Transverse colon (tissue), 4 donors: ENCODE results near the gene ABHD6.

ENCODE experiments used
- EP300 ChIP-seq: sonication (generic); formaldehyde crosslinking; IDR thresholded peaks from one replicate; pipeline ENCODE4 v1.6.1; 2017; ENCODE audit warnings: antibody characterized with exemption, low read depth
- POLR2A ChIP-seq: fragments of 450-650 bp; IDR thresholded peaks from one replicate; pipeline ENCODE4 v1.6.1; 2016; ENCODE audit warnings: antibody characterized with exemption, mild to moderate bottlenecking, moderate library complexity
- POLR2AphosphoS5 ChIP-seq, 3 donors: sonication (generic); formaldehyde crosslinking; IDR thresholded peaks; one replicate each; pipeline ENCODE4 v1.6.1; 2016; ENCODE audit warnings: antibody characterized with exemption in 3 of 3
- TF ChIP-seq, protein P1 (sequence below), 5 experiments: fragments of 200-600 bp in 3 of 5; fragments of 450-650 bp in 2 of 5; sonication (generic) in 3 of 5; IDR thresholded peaks; 1 replicate in 2 of 5; 2 replicates in 3 of 5; pipeline ENCODE4 v1.5.1; 2016 to 2017; ENCODE audit warnings: antibody characterized with exemption in 5 of 5, inconsistent platforms in 3 of 5, mild to moderate bottlenecking in 2 of 5, moderate library complexity in 1 of 5

DNA sequence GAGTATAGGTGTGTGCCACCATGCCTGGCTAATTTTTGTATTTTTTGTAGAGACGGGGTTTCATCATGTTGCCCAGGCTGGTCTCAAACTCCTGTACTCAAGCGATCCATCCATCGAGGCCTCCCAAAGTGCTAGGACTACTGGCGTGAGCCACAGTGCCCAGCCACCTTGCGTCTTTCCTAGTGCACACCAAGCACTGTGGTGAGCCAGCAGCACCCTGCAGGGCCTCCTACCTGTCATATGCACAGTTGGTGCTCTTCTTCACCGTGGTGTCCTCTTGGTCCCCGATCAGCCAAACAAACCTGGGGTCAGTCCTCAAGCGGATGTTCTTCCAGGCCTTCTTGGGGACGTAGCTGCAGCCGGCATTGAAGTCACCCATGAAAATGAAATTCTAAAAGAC lies 40.0 kb upstream of the ABHD6 start:
- no peak for TF ChIP-seq POLR2AphosphoS5 (IDR thresholded peaks at IDR 0.05)
- TF ChIP-seq, protein P1, sequence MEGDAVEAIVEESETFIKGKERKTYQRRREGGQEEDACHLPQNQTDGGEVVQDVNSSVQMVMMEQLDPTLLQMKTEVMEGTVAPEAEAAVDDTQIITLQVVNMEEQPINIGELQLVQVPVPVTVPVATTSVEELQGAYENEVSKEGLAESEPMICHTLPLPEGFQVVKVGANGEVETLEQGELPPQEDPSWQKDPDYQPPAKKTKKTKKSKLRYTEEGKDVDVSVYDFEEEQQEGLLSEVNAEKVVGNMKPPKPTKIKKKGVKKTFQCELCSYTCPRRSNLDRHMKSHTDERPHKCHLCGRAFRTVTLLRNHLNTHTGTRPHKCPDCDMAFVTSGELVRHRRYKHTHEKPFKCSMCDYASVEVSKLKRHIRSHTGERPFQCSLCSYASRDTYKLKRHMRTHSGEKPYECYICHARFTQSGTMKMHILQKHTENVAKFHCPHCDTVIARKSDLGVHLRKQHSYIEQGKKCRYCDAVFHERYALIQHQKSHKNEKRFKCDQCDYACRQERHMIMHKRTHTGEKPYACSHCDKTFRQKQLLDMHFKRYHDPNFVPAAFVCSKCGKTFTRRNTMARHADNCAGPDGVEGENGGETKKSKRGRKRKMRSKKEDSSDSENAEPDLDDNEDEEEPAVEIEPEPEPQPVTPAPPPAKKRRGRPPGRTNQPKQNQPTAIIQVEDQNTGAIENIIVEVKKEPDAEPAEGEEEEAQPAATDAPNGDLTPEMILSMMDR (IDR thresholded peaks at IDR 0.05) = no peak
- TF ChIP-seq POLR2A = no peak
- TF ChIP-seq EP300 = no peak
